Pancreas (tissue), 10 donors: ENCODE data around the gene SDK1. TPM values are rescaled to one million over a fixed set of nuclear protein-coding genes. Genes with fewer than 3 reads are reported as not detected.
A peak's percentile ranks its signal among the peaks of the same experiment; 100 is the strongest.

Experiments
- ATAC-seq, 4 donors: fragments of 200-7000 bp; cut with Tn5 transposase; one replicate each; pipeline versions ENCODE4 v1.8.0 to v1.9.1; 2020; ENCODE audit warnings: mild to moderate bottlenecking in 4 of 4, moderate library complexity in 4 of 4
- DNase-seq, 6 donors: peaks; one replicate each; pipeline ENCODE4 v3.0.0-alpha.2; 2020
- FAIRE-seq: peaks from 2 replicates; lab custom pipeline; 2012; peaks lifted over from hg19 to GRCh38; lab: Jason Lieb, UNC
- H3K27ac ChIP-seq, 4 donors: fragments of 200-600 bp; sonication (generic); 1 replicate in 3 of 4; 2 replicates in 1 of 4; pipeline versions ENCODE4 v1.5.0 to v1.8.0; 2020
- H3K27me3 ChIP-seq, 4 donors: fragments of 200-600 bp; one replicate each; pipeline ENCODE4 v1.8.0; 2021
- H3K36me3 ChIP-seq, 3 donors: fragments of 200-600 bp; sonication (generic) in 1 of 3; one replicate each; pipeline versions ENCODE4 v1.5.0 to v1.8.0; 2020 to 2021
- H3K4me1 ChIP-seq, 3 donors: fragments of 200-600 bp; one replicate each; pipeline ENCODE4 v1.8.0; 2021
- H3K4me3 ChIP-seq, 4 donors: fragments of 200-600 bp; sonication (generic) in 2 of 4; one replicate each; pipeline versions ENCODE4 v1.5.0 to v1.8.0; 2020 to 2021
- H3K9me3 ChIP-seq, 4 donors: fragments of 200-600 bp; one replicate each; pipeline ENCODE4 v1.8.0; 2021
- WGBS, 2 donors: extraction: QIAGEN DNeasy Blood & Tissue Kit; methylation state at CpG; one replicate each; pipeline ENCODE4 v1.1.7; 2013; 5-methylcytosine and 5-hydroxymethylcytosine counted together
- intact Hi-C, 3 donors: fragments of 100-400 bp; cut with DNase I; formaldehyde crosslinking; loops; one replicate each; pipeline versions ENCODE4 v1.11.1 to v1.14.2; 2022
- polyA plus RNA-seq, 2 donors: library from polyadenylated mRNA; stranded (reverse); fragments of 200-250 nt; gene quantifications; one replicate each; pipeline ENCODE4 v1.2.3, GENCODE V29; 2013
- total RNA-seq, 6 donors: library from RNA; stranded (reverse); fragmentation: NEBNext Ultra II Directional in 4 of 6; extraction: Animal tissue kit (Norgen Biotek cat#: 25700) in 4 of 6; gene quantifications; one replicate each; pipeline versions ENCODE4 v1.2.1 to v1.2.4, GENCODE V29; 2021 to 2023
- TF ChIP-seq, protein P1 (sequence below), 4 donors: fragments of 200-600 bp; sonication (generic) in 3 of 4; IDR thresholded peaks; one replicate each; pipeline versions ENCODE4 v1.5.0 to v1.8.0; 2021; ENCODE audit warnings: antibody characterized with exemption in 4 of 4
- donor health status: healthy with polysubstance abuse.
- donor health status: DM: no; HTN: no; CAD: no; lungs with moderate emphysema.
- donor health status: DM: no; HTN: no; CAD: no.
- donor health status: control.
- donor health status: control.
- donor health status: Bipolar disorder and iron deficiency.
- donor health status: DM: yes; HTN: yes; CAD: no.
- donor health status: DM: no; HTN: no; CAD: no.
- donor health status: DM: no; HTN: no; CAD: no.
- donor health status: DM: yes; HTN: yes; CAD: no.

Gene SDK1
- total and polyA plus RNA-seq, 8 donors: 10.8 to 30.8 (median 19.8) TPM

GRCh38 chr7:3588341-3588740 is 287.3 kb downstream of the SDK1 start:
- Histone ChIP-seq H3K9me3 (no peaks in the 10 kb centered on the region), H3K4me3 (no peak overlapping the region), H3K27ac (no peak overlapping the region), H3K36me3 (no peaks in the 10 kb centered on the region), H3K4me1 (peaks cover 0 to 6% (median 4%) of the 10 kb centered on the region in 3 donors), H3K27me3 (no peaks in the 10 kb centered on the region)
- TF ChIP-seq, protein P1, sequence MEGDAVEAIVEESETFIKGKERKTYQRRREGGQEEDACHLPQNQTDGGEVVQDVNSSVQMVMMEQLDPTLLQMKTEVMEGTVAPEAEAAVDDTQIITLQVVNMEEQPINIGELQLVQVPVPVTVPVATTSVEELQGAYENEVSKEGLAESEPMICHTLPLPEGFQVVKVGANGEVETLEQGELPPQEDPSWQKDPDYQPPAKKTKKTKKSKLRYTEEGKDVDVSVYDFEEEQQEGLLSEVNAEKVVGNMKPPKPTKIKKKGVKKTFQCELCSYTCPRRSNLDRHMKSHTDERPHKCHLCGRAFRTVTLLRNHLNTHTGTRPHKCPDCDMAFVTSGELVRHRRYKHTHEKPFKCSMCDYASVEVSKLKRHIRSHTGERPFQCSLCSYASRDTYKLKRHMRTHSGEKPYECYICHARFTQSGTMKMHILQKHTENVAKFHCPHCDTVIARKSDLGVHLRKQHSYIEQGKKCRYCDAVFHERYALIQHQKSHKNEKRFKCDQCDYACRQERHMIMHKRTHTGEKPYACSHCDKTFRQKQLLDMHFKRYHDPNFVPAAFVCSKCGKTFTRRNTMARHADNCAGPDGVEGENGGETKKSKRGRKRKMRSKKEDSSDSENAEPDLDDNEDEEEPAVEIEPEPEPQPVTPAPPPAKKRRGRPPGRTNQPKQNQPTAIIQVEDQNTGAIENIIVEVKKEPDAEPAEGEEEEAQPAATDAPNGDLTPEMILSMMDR (IDR thresholded peaks at IDR 0.05): no peak
- DNase-seq: no peak
- no peak for FAIRE-seq
- no peak for ATAC-seq
- WGBS, 2 donors: 46% methylated on average over 3 of the region's 3 CpGs
- intact Hi-C loops: no loop called here

DNA sequence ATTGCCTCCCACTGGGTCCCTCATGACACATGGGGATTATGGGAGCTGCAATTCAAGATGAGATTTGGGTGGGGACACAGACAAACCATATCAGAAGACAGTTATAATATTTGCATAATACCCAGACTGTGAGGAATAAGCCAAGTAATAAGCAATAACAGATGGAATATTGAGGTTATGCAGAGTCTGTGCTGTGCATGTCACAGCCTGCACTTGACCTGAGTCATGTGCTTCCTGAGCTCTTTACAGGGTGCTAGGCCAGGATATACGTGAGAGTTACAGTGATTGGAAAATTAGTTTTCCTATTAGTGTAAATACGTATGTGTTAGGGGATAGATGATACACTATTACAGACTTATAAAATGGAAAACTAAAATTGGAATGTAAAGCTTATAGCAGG is 288.7 kb downstream of the SDK1 start:
- no peaks in the 10 kb centered on the region for H3K36me3 ChIP-seq
- WGBS, 2 donors: 75 to 79% methylated on average over 2 of the region's 2 CpGs
- no peak for DNase-seq
- H3K4me1 ChIP-seq: peaks cover 0 to 6% (median 4%) of the 10 kb centered on the region in 3 donors
- no peak overlapping the region for H3K4me3 ChIP-seq
- H3K27ac ChIP-seq: no peak overlapping the region
- ATAC-seq: no peak
- no peaks in the 10 kb centered on the region for H3K27me3 ChIP-seq
- FAIRE-seq: no peak
- intact Hi-C loops: no loop called here
- no peaks in the 10 kb centered on the region for H3K9me3 ChIP-seq
- TF ChIP-seq, protein P1 (IDR thresholded peaks at IDR 0.05): no peak

DNA sequence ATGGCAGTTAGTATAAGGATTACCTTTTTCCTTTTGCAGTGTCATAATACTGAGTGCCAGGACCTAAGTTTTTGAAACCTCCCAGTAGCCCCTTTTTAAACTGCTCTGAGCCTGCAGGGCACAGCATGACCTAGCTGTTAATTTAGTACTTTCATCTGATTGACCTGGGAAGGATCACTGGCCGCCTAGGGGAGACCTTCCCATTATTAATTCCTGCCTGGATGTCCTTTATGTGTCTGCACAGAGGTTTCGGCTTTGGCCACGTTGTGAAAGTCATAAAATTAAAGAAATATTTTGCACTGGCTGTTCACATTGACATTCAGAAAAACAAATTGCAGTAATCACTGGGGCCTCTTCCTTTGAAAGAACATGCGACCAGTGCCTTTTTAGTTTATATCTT is 290.2 kb downstream of the SDK1 start:
- DNase-seq: no peak
- intact Hi-C loops: no loop called here
- Histone ChIP-seq H3K36me3 (no peaks in the 10 kb centered on the region), H3K9me3 (no peaks in the 10 kb centered on the region), H3K27ac (no peak overlapping the region), H3K4me3 (no peak overlapping the region), H3K4me1 (peaks cover 0 to 6% (median 4%) of the 10 kb centered on the region in 3 donors), H3K27me3 (no peaks in the 10 kb centered on the region)
- TF ChIP-seq, protein P1 (IDR thresholded peaks at IDR 0.05): no peak
- no peak for ATAC-seq
- no peak for FAIRE-seq
- 75 to 82% methylated on average over 4 of the region's 4 CpGs for WGBS, 2 donors

GRCh38 chr7:3591944-3592343 is 290.9 kb downstream of the SDK1 start:
- WGBS, 2 donors: 71 to 87% methylated on average over 4 of the region's 4 CpGs
- no peaks in the 10 kb centered on the region for H3K9me3 ChIP-seq
- no peaks in the 10 kb centered on the region for H3K27me3 ChIP-seq
- ATAC-seq: peak in 1 of 4 donors; percentile 39
- no peak for FAIRE-seq
- H3K36me3 ChIP-seq: no peaks in the 10 kb centered on the region
- H3K4me3 ChIP-seq: no peak overlapping the region
- TF ChIP-seq, protein P1 (IDR thresholded peaks at IDR 0.05): no peak
- H3K27ac ChIP-seq: no peak overlapping the region
- peaks cover 0 to 6% (median 4%) of the 10 kb centered on the region in 3 donors for H3K4me1 ChIP-seq
- intact Hi-C loops: no loop called here
- DNase-seq: no peak

GRCh38 chr7:3592401-3593134 is 291.5 kb downstream of the SDK1 start:
- intact Hi-C loops: no loop called here
- TF ChIP-seq, protein P1 (IDR thresholded peaks at IDR 0.05): no peak
- H3K9me3 ChIP-seq: no peaks in the 10 kb centered on the region
- H3K36me3 ChIP-seq: no peaks in the 10 kb centered on the region
- peak in 1 of 6 donors; percentile 19 for DNase-seq
- no peaks in the 10 kb centered on the region for H3K27me3 ChIP-seq
- H3K27ac ChIP-seq: no peak overlapping the region
- WGBS, 2 donors: 32 to 39% methylated on average over 11 of the region's 11 CpGs
- H3K4me1 ChIP-seq: peaks cover 0 to 6% (median 4%) of the 10 kb centered on the region in 3 donors
- ATAC-seq: peak; percentile 72 to 87 (median 78)
- no peak for FAIRE-seq
- H3K4me3 ChIP-seq: peak overlapping the region in 1 of 4 donors; percentile 22
